ENCODE measurements around the gene LATS1. TPM values are rescaled to one million over a fixed set of nuclear protein-coding genes. Genes with fewer than 3 reads are reported as not detected.

The LATS1 gene
- total RNA-seq, 4 donors from 2014 or later: 29.2 to 54.5 (median 35.6) TPM

- Histone ChIP-seq H3K9me3 (no peaks in the 10 kb centered on the region), H3K27ac (no peak overlapping the region), H3K27me3 (no peaks in the 10 kb centered on the region), H3K4me1 (peaks cover 0 to 75% (median 8%) of the 10 kb centered on the region in 3 donors), H3K36me3 (peaks cover 0 to 10% of the 10 kb centered on the region in 2 donors), H3K4me3 (no peak overlapping the region)
- WGBS, 2 donors (ENCODE audit: low coverage in 1 of 2): 44 to 46% methylated on average over 7 of the region's 7 CpGs
- no peak for ATAC-seq
- TF ChIP-seq POLR2AphosphoS5 (IDR thresholded peaks at IDR 0.05) (no peak), POLR2A (IDR thresholded peaks at IDR 0.05) (no peak), EP300 (IDR thresholded peaks at IDR 0.05) (no peak)
- TF ChIP-seq, protein P1, sequence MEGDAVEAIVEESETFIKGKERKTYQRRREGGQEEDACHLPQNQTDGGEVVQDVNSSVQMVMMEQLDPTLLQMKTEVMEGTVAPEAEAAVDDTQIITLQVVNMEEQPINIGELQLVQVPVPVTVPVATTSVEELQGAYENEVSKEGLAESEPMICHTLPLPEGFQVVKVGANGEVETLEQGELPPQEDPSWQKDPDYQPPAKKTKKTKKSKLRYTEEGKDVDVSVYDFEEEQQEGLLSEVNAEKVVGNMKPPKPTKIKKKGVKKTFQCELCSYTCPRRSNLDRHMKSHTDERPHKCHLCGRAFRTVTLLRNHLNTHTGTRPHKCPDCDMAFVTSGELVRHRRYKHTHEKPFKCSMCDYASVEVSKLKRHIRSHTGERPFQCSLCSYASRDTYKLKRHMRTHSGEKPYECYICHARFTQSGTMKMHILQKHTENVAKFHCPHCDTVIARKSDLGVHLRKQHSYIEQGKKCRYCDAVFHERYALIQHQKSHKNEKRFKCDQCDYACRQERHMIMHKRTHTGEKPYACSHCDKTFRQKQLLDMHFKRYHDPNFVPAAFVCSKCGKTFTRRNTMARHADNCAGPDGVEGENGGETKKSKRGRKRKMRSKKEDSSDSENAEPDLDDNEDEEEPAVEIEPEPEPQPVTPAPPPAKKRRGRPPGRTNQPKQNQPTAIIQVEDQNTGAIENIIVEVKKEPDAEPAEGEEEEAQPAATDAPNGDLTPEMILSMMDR (IDR thresholded peaks at IDR 0.05): no peak
Observed at GRCh38 chr6:149701714-149702113, 16.2 kb downstream of the LATS1 start.

DNA sequence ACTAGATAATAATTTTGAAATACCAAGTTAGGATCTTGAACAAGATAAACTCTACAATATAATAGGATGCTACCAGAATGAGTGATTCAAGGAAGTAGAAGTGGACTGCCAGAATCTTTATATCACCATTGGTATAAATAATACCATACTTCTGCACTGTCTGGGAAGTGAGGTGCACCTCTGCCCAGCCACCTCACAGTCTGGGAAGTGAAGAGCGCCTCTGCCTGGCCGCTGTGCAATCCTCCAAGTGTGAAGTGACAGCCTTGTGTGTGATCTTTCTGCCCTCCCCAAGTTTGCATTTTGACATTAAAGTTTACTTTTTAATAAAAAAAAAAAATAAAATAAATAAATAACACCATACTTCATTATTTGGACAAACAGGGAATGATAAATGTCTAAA, 18.8 kb downstream of the LATS1 start:
- 92% methylated on average over 2 of the region's 2 CpGs for WGBS, 2 donors (ENCODE audit: low coverage in 1 of 2)
- ATAC-seq: no peak
- peaks cover 2 to 23% of the 10 kb centered on the region in 2 donors for H3K36me3 ChIP-seq
- H3K4me3 ChIP-seq: no peak overlapping the region
- no peaks in the 10 kb centered on the region for H3K9me3 ChIP-seq
- H3K27me3 ChIP-seq: no peaks in the 10 kb centered on the region
- H3K27ac ChIP-seq: no peak overlapping the region
- TF ChIP-seq EP300 (IDR thresholded peaks at IDR 0.05): no peak
- TF ChIP-seq POLR2AphosphoS5 (IDR thresholded peaks at IDR 0.05): no peak
- no peak for TF ChIP-seq POLR2A (IDR thresholded peaks at IDR 0.05)
- TF ChIP-seq, protein P1 (IDR thresholded peaks at IDR 0.05): no peak
- peaks cover 0 to 53% (median 4%) of the 10 kb centered on the region in 3 donors for H3K4me1 ChIP-seq

- Histone ChIP-seq H3K4me3 (no peak overlapping the region), H3K27ac (no peak overlapping the region), H3K27me3 (no peaks in the 10 kb centered on the region), H3K4me1 (peaks cover 0 to 43% (median 4%) of the 10 kb centered on the region in 3 donors), H3K36me3 (peaks cover 5 to 33% of the 10 kb centered on the region in 2 donors), H3K9me3 (no peaks in the 10 kb centered on the region)
- TF ChIP-seq, protein P1 (IDR thresholded peaks at IDR 0.05): no peak
- TF ChIP-seq POLR2AphosphoS5 (IDR thresholded peaks at IDR 0.05): no peak
- no peak for TF ChIP-seq EP300 (IDR thresholded peaks at IDR 0.05)
- TF ChIP-seq POLR2A (IDR thresholded peaks at IDR 0.05): no peak
- whole genome bisulfite sequencing, 2 donors (ENCODE audit: low coverage in 1 of 2): 100% methylated on average over 1 to 2 of the region's 2 CpGs
- no peak for ATAC-seq
Observed at GRCh38 chr6:149698175-149698574, 19.7 kb downstream of the LATS1 start.

- Histone ChIP-seq H3K4me3 (no peak overlapping the region), H3K36me3 (peaks cover 5 to 46% of the 10 kb centered on the region in 2 donors), H3K9me3 (no peaks in the 10 kb centered on the region), H3K4me1 (peaks cover 0 to 35% (median 4%) of the 10 kb centered on the region in 3 donors), H3K27ac (no peak overlapping the region), H3K27me3 (no peaks in the 10 kb centered on the region)
- ATAC-seq: no peak
- 8 to 14% methylated on average over 1 of the region's 1 CpG for WGBS, 2 donors (ENCODE audit: low coverage in 1 of 2)
- TF ChIP-seq, protein P1 (IDR thresholded peaks at IDR 0.05): no peak
- TF ChIP-seq POLR2AphosphoS5 (IDR thresholded peaks at IDR 0.05) (no peak), POLR2A (IDR thresholded peaks at IDR 0.05) (no peak), EP300 (IDR thresholded peaks at IDR 0.05) (no peak)
Observed at GRCh38 chr6:149696901-149697300, 21.0 kb downstream of the LATS1 start.

GRCh38 chr6:149694921-149695320, 23.0 kb downstream of the LATS1 start:
- WGBS, 2 donors (ENCODE audit: low coverage in 1 of 2): 39 to 62% methylated on average over 2 of the region's 2 CpGs
- H3K4me3 ChIP-seq: no peak overlapping the region
- H3K36me3 ChIP-seq: peaks cover 5 to 61% of the 10 kb centered on the region in 2 donors
- ATAC-seq: no peak
- no peak overlapping the region for H3K27ac ChIP-seq
- TF ChIP-seq POLR2AphosphoS5 (IDR thresholded peaks at IDR 0.05) (no peak), EP300 (IDR thresholded peaks at IDR 0.05) (no peak), POLR2A (IDR thresholded peaks at IDR 0.05) (no peak)
- TF ChIP-seq, protein P1 (IDR thresholded peaks at IDR 0.05): no peak
- no peaks in the 10 kb centered on the region for H3K9me3 ChIP-seq
- H3K4me1 ChIP-seq: peaks cover 0 to 17% (median 4%) of the 10 kb centered on the region in 3 donors
- H3K27me3 ChIP-seq: no peaks in the 10 kb centered on the region
